C4-2B (cell line): ENCODE measurements around the gene PRR7.

ENCODE experiments used
- H3K27ac ChIP-seq: fragments of 450-650 bp; 2 replicates; pipeline ENCODE4 v1.5.1; 2017
- CTCF ChIP-seq: fragments of 450-650 bp; conservative IDR thresholded peaks from 2 replicates; pipeline ENCODE4 v1.5.1; 2017; ENCODE audit warnings: mild to moderate bottlenecking
- ZFX ChIP-seq: fragments of 450-650 bp; IDR thresholded peaks from 2 replicates; pipeline ENCODE4 v1.6.1; 2017

PRR7 gene

GRCh38 chr5:177498013-177498787, 51.6 kb downstream of the PRR7 start:
- TF ChIP-seq ZFX: no peak
- no peak for TF ChIP-seq CTCF

GRCh38 chr5:177499842-177500241, 53.2 kb downstream of the PRR7 start:
- TF ChIP-seq ZFX: no peak
- no peak for TF ChIP-seq CTCF
- no peak overlapping the region for H3K27ac ChIP-seq

More at GRCh38 chr5:177498013-177498787, 51.6 kb downstream of the PRR7 start:
- H3K27ac ChIP-seq: peak overlapping the region; percentile 76

GRCh38 chr5:177500685-177501522, 54.3 kb downstream of the PRR7 start:
- TF ChIP-seq ZFX (no peak), CTCF (peak; percentile 99)

GRCh38 chr5:177501874-177502678, 55.5 kb downstream of the PRR7 start:
- no peak overlapping the region for H3K27ac ChIP-seq
- no peak for TF ChIP-seq ZFX
- no peak for TF ChIP-seq CTCF

More at GRCh38 chr5:177500685-177501522, 54.3 kb downstream of the PRR7 start:
- H3K27ac ChIP-seq: no peak overlapping the region

- no peak overlapping the region for H3K27ac ChIP-seq
- TF ChIP-seq CTCF (no peak), ZFX (no peak)
Measured at GRCh38 chr5:177502886-177503285, 56.3 kb downstream of the PRR7 start.

GRCh38 chr5:177503351-177504085, 56.9 kb downstream of the PRR7 start:
- no peak overlapping the region for H3K27ac ChIP-seq
- TF ChIP-seq ZFX (peak; percentile 8; the same call in 1 of the 2 replicates), CTCF (no peak)
